ENCODE results near the gene ZBTB17. TPM values are rescaled to one million over a fixed set of nuclear protein-coding genes. Genes with fewer than 3 reads are reported as not detected.

The ZBTB17 gene
- total RNA-seq, 1 donor from 2014 or later = 23.9 TPM

GRCh38 chr1:15975358-15975804 is 520 bp downstream of the ZBTB17 start:
- DNase-seq (ENCODE audit: low spot score) = no peak
- TF ChIP-seq, protein P1, sequence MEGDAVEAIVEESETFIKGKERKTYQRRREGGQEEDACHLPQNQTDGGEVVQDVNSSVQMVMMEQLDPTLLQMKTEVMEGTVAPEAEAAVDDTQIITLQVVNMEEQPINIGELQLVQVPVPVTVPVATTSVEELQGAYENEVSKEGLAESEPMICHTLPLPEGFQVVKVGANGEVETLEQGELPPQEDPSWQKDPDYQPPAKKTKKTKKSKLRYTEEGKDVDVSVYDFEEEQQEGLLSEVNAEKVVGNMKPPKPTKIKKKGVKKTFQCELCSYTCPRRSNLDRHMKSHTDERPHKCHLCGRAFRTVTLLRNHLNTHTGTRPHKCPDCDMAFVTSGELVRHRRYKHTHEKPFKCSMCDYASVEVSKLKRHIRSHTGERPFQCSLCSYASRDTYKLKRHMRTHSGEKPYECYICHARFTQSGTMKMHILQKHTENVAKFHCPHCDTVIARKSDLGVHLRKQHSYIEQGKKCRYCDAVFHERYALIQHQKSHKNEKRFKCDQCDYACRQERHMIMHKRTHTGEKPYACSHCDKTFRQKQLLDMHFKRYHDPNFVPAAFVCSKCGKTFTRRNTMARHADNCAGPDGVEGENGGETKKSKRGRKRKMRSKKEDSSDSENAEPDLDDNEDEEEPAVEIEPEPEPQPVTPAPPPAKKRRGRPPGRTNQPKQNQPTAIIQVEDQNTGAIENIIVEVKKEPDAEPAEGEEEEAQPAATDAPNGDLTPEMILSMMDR (IDR thresholded peaks at IDR 0.05) = peak; percentile 62
- H3K9me3 Mint-ChIP-seq (ENCODE audit: low read depth) = no peaks in the 10 kb centered on the region

DNA sequence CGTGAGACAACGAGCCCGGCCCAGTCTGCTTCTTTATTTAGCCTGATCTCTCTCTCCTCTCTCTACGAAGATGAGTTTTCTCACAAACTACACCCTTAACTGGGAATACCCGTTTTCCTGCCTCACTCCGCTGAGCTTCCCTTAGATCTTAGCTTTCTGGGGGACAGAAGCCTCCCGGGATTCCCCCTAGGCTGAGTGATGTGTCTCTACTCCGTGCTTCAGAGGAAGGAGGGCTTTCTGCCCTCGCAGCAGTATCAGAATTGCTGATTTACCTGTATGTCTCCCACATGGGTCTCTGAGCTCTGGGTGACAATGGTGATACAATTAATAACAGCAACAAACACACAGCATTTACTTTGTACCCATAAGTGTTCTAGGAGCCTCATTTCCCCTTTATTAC is 1.0 kb downstream of the ZBTB17 start:
- Mint-ChIP-seq H3K36me3 (ENCODE audit: low read depth) (peaks cover 9% of the 10 kb centered on the region), H3K4me1 (ENCODE audit: low read depth) (peaks cover 25% of the 10 kb centered on the region), H3K4me3 (ENCODE audit: unreplicated experiment) (peak overlapping the region; percentile 75), H3K27ac (ENCODE audit: unreplicated experiment) (peak overlapping the region; percentile 66), H3K9me3 (ENCODE audit: low read depth) (no peaks in the 10 kb centered on the region), H3K27me3 (ENCODE audit: low read depth) (no peaks in the 10 kb centered on the region)
- DNase-seq (ENCODE audit: low spot score) = no peak
- TF ChIP-seq, protein P1 (IDR thresholded peaks at IDR 0.05) = no peak

More at GRCh38 chr1:15975358-15975804, 520 bp downstream of the ZBTB17 start:
- Mint-ChIP-seq H3K4me3 (ENCODE audit: unreplicated experiment) (peak overlapping the region; percentile 75), H3K27me3 (ENCODE audit: low read depth) (no peaks in the 10 kb centered on the region), H3K4me1 (ENCODE audit: low read depth) (peaks cover 25% of the 10 kb centered on the region), H3K27ac (ENCODE audit: unreplicated experiment) (peak overlapping the region; percentile 66), H3K36me3 (ENCODE audit: low read depth) (peaks cover 8% of the 10 kb centered on the region)

DNA sequence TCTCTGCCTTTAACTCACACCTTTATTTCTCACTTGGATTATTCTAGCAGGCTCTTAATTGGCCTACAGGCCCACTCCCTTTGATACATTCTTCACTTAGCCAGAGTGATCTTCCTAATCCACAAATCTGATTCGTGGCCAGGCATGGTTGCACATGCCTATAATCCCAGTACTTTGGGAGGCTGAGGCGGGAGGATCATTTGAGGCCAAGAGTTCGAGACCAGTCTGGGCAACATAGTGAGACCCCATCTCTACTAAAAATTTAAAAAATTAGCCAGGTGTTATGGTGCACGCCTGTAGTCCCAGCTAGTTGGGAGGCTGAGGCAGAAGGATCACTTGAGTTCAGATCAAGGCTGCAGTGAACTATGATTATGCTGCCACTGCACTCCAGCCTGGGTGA is 2.1 kb downstream of the ZBTB17 start:
- no peak for DNase-seq (ENCODE audit: low spot score)
- H3K4me3 Mint-ChIP-seq (ENCODE audit: unreplicated experiment) = no peak overlapping the region
- no peaks in the 10 kb centered on the region for H3K9me3 Mint-ChIP-seq (ENCODE audit: low read depth)
- H3K27me3 Mint-ChIP-seq (ENCODE audit: low read depth) = no peaks in the 10 kb centered on the region
- peaks cover 9% of the 10 kb centered on the region for H3K36me3 Mint-ChIP-seq (ENCODE audit: low read depth)
- H3K27ac Mint-ChIP-seq (ENCODE audit: unreplicated experiment) = no peak overlapping the region
- TF ChIP-seq, protein P1 (IDR thresholded peaks at IDR 0.05) = no peak
- peaks cover 25% of the 10 kb centered on the region for H3K4me1 Mint-ChIP-seq (ENCODE audit: low read depth)

DNA sequence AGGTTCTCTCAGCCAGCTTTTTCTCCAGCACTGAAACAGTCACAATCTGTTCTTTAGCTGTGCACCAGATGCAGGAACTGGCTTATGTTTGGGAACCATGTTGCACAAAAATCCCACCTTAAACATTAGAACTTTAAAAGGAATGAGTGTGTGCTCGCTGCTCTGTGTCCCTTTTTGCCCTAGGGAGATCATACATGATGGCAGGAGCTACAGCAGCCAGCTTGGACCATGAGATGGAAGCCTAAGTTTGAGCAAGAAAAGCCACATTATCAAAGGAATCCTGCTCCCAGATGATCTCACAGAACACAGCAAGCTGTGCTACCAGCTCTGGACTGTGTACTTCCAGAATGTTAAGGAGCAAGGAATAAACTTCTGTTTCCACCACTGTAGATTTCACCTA is 3.5 kb downstream of the ZBTB17 start:
- Mint-ChIP-seq H3K4me3 (ENCODE audit: unreplicated experiment) (no peak overlapping the region), H3K9me3 (ENCODE audit: low read depth) (no peaks in the 10 kb centered on the region), H3K4me1 (ENCODE audit: low read depth) (peaks cover 27% of the 10 kb centered on the region), H3K27me3 (ENCODE audit: low read depth) (no peaks in the 10 kb centered on the region), H3K27ac (ENCODE audit: unreplicated experiment) (no peak overlapping the region), H3K36me3 (ENCODE audit: low read depth) (peaks cover 13% of the 10 kb centered on the region)
- TF ChIP-seq, protein P1 (IDR thresholded peaks at IDR 0.05) = no peak
- DNase-seq (ENCODE audit: low spot score) = no peak

GRCh38 chr1:15970911-15971310 is 5.0 kb downstream of the ZBTB17 start:
- H3K36me3 Mint-ChIP-seq (ENCODE audit: low read depth) = peaks cover 13% of the 10 kb centered on the region

More at GRCh38 chr1:15970911-15971310, 5.0 kb downstream of the ZBTB17 start:
- Mint-ChIP-seq H3K27ac (ENCODE audit: unreplicated experiment) (no peak overlapping the region), H3K27me3 (ENCODE audit: low read depth) (no peaks in the 10 kb centered on the region), H3K4me1 (ENCODE audit: low read depth) (peaks cover 30% of the 10 kb centered on the region), H3K9me3 (ENCODE audit: low read depth) (no peaks in the 10 kb centered on the region), H3K4me3 (ENCODE audit: unreplicated experiment) (no peak overlapping the region)
- TF ChIP-seq, protein P1 (IDR thresholded peaks at IDR 0.05) = no peak
- DNase-seq (ENCODE audit: low spot score) = no peak

All from chondrocyte (in vitro differentiated cells).